ENCODE measurements around the gene EXOG.

The EXOG gene

DNA sequence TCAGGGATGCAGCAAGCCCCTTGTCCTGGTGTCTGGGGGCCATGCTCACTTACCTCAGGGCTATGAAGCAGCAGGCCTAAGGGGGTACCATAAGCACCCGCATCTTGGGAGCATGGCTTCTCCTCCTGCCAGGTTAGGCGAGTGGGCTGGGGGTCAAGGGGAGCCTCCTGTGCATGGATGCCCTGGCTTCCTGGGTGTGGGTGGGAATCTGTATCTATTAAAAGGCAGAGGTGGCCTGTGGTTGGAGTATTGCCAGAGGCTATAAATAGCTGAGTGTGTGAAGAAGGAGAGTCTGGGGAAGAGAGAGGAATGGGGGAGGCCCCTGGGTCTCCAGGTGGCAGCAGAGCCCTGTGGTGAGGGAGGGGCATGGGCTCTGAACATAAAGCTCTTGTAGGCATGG lies 22.9 kb upstream of the EXOG start:
- no peak for DNase-seq (ENCODE audit: low spot score)

DNA sequence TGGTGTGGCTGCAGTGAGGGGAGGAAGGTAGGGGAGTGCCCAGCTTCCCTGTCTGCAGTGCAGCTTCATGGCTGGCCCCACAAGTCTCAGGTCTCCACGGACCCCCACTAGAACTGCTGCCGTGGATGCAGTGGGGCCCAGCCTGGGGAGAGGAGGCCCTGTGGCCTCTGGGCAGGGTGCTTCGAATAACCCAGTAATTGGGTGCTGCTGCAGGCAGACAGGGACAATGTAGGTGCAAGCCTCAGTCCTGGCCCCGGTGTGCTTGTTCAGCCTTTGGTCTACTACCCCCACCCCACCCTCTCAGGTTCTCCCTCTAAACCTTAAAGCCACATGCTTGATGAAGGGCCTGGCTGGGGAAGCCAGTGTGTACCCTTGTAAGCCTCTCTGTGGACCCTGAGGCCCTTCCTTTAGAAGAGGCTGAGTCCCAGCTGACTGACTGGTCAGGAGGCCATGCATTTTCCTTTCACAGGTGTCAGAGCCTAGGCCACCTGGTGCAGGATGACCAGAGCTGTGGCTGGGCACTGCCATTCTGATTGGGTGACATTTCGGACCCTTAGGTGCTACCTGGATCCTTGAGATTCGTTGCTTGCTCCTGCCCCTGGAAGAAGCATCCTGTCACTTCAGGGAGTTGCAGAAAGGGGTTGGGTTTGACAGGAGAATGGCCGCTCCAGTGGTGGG lies 21.1 kb upstream of the EXOG start:
- DNase-seq (ENCODE audit: low spot score), result no peak

DNA sequence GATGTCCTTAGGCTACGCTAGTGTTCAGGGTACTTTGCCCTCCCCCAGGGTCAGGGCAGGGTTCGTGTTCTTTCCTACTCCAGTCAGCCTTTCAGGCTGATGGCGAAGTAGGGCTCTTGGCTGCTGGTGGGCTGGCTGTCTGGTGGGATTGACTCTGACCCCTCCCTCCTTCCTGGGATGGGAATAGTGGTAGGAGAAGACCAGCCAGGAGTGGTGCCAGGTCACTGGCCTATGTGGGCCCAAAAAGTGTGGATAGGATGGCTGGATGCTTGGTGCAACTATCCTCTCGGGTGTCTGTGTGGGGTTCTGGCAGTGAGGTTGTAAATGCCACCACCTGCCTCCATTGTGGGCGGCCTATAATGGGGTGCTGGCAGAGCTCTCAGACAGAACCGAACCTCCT lies 20.4 kb upstream of the EXOG start:
- no peak for DNase-seq (ENCODE audit: low spot score)

DNA sequence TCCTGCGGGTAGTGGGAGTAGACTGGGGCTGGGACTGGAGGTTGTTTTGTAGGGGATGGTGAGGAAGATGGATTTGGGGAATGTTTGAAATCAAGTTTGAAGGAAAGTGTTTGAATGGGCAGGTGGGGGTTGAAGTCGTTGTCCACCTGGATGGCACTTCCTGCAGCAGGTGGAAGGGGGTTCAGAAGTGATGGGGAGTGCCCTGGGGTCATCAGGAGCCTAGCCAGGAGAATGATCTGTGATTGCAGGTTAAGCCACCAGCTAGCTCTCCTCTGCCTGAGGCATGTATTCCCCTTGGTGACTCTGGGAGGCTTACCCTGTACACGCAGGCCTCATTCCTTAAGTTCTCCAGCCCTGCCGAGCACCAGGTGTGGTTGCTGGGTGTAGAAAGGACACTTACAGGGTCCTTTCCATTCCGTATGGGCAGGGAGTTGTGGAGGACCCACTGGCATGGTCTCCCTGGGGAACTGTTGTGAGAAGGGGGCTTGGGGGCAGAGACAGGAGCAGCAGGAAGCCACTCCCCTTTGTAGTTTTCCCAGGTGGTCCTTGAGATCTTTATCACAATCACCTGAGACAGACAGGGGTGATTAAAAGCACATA lies 19.9 kb upstream of the EXOG start:
- no peak for DNase-seq (ENCODE audit: low spot score)

DNA sequence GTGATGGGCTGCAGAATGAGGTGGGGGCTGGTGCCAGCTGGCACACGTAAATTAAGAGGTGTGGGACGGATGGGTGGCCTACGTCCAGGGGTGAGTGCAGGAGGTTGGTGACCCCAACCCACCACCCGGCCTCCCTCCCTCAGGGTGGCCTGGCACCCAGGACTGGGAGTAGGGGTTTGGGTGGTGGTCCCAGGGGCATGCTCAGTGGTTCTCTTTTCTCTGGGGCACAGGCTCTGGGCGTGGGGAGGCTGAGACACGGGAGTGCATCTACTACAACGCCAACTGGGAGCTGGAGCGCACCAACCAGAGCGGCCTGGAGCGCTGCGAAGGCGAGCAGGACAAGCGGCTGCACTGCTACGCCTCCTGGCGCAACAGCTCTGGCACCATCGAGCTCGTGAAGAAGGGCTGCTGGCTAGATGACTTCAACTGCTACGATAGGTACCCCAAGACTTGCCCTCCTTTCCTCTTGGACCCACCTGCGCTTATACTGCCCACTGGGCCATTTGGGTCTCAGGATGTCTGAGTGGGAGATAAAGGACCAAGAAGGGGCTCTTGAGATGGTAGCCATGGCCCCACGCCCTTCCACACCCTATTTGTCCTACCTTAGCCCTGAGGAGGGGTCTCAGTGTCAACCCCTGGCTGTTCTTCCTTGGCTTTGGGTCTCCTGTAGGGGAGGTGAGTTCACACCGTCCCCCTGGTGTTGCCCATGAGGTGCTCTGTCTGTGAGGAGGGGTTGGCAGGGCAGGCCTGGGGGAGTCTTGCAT lies 18.9 kb upstream of the EXOG start:
- DNase-seq (ENCODE audit: low spot score), result no peak

DNA sequence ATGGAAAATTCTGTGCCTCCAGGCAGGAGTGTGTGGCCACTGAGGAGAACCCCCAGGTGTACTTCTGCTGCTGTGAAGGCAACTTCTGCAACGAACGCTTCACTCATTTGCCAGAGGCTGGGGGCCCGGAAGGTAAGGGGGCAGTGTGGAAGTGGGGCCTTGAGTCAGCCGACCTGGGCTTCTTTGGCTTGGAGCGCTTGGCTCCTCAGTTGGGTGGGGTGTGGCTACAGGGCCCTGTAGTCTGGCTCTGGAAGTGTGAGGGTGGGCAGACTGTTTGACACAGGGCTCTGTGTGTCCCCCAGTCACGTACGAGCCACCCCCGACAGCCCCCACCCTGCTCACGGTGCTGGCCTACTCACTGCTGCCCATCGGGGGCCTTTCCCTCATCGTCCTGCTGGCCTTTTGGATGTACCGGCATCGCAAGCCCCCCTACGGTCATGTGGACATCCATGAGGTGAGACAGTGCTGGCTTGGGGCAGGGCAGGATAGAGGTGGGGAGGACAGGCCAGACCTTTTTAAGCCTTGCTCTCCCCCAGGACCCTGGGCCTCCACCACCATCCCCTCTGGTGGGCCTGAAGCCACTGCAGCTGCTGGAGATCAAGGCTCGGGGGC lies 18.2 kb upstream of the EXOG start:
- no peak for DNase-seq (ENCODE audit: low spot score)

DNA sequence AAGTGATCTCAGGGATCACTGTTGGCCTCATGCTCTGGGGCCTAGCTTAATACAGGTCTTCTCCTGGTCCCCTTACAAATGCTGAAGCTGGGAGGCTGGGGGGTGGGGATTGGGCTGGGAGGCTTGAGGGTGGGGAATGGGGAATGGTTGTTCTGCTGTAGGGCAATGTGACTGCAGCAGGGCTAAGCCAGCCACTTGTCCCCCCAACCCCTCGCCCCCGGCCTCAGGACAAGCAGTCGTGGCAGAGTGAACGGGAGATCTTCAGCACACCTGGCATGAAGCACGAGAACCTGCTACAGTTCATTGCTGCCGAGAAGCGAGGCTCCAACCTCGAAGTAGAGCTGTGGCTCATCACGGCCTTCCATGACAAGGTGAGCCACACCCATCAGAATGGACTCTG lies 17.2 kb upstream of the EXOG start:
- DNase-seq (ENCODE audit: low spot score), result no peak

DNA sequence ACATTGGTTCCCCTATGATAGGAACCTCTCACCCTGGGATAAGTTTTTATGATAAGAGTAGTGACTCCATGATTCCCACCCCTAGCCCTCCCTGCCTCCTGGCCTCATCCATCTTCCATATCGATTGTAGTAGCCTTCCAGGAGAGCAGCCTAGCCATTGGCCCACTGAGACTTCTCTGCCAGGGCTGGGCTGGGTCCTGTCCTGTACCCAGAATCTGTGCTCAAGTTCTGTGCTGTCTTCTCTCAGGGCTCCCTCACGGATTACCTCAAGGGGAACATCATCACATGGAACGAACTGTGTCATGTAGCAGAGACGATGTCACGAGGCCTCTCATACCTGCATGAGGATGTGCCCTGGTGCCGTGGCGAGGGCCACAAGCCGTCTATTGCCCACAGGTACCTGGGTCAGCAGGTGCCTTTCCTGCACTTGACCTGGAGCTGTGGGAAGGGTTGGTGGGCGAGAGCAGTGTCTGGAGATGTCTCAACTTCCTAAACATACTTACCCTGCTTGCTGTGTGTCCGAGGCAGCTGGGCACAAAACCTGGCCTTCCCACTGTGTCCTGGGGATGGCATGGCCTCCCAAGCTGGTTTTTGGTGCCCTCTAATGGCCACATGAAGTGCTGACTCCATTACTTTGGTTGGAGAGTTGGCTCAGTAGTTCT lies 16.6 kb upstream of the EXOG start:
- DNase-seq (ENCODE audit: low spot score), result peak; percentile 65

DNA sequence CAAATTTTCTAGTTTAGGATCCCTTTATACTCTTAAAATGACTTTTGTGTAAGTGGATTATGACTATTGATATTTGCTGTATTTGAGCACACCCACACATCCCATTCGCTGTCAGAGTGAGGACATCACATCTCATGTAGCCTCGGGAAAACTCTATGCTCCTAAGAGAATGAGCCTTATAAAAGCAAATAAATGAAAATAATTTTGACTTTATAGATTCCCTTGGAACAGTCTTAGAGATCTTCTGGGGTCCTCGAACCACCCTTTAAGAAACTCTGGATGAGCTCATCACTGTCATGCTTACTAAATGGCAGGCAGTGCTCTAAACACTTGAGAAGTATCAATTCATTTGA lies 16.1 kb upstream of the EXOG start:
- no peak for DNase-seq (ENCODE audit: low spot score)

DNA sequence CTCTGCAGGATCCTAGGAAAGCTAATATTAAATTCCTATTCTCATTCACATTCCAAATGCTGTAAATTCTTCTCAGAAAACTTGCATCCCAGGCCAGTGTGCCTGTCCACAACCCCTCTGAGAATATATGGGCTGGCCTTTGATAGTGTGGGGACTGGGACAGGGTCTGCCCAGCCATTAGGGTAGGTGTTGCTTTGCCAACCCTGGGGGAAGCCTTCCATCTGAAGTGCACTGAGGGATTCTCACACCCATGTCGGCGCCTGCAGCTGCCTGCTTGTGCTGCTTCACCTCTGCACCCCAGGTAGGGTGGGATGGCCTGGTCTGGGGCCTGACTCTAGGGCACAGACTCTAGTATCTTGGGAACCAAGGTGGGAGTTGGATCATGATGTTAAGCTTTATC lies 15.2 kb upstream of the EXOG start:
- no peak for DNase-seq (ENCODE audit: low spot score)

DNA sequence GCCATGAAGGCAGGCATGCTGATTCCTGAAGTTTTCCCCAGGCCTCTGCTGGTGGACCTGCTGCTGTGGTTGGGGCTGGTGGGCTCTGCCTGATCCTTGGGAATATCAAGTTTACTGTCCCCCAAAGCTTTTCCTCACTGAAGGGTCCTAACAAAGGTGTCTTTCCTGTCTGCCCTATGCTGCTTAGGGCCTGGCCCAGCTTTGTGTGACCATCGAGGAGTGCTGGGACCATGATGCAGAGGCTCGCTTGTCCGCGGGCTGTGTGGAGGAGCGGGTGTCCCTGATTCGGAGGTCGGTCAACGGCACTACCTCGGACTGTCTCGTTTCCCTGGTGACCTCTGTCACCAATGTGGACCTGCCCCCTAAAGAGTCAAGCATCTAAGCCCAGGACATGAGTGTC lies 13.2 kb upstream of the EXOG start:
- no peak for DNase-seq (ENCODE audit: low spot score)

DNA sequence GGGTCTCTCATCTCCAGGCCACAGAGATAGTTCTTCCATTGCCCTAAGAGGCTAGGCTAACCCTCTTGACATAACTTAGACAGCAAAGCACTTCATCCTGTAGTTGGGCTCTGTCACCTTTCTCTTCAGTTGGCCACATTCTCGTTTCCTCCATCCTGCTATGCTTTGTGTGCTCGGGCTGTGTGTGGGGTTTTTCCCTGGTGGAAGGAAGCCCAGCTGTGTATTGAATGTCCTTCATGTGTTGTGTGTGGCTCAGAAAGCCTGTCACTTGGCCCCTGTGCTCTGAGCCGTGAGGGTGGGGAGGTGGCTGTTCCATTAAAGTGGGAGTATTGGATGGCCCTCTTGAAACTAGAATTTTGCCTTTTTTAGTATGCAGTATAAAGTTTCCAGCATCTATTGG lies 8.8 kb upstream of the EXOG start:
- DNase-seq (ENCODE audit: low spot score), result no peak

DNA sequence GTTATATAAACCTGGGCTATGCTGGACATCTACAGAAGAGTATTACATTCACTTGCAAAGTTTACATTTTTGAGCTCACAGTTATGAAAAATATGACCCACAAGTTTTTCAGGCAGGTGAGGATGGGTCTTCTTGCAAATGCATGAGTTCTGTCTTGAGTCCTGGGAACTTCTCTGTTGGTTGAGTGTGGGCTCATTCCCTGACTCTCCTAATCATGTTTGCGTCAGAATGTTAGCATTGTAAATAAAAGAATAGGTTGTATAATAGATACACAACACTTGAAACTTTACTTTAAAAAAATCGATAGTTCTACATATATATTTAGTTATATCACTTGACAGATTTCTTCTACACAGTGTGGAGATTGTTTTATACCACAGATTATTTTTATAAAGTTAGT lies 7.2 kb upstream of the EXOG start:
- no peak for DNase-seq (ENCODE audit: low spot score)

DNA sequence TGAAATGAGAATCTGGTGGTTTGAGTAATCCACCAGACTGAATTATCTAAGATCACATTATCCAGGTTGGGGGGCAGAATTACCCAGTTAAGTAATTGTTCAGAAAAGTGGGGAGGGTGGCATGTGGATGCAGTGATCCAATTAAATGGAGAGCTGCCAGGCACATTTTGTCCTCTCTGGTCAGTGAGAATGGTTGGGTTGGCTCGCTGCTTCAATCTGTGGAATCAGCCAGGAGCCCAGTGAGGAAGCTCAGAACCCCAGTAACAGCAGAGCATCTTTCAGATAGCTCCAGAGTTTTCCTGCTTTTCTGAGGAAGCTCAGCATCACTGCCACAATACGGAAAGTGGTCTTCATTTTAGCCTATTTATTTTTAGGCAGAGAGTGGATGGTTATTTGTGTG lies 6.4 kb upstream of the EXOG start:
- no peak for DNase-seq (ENCODE audit: low spot score)

DNA sequence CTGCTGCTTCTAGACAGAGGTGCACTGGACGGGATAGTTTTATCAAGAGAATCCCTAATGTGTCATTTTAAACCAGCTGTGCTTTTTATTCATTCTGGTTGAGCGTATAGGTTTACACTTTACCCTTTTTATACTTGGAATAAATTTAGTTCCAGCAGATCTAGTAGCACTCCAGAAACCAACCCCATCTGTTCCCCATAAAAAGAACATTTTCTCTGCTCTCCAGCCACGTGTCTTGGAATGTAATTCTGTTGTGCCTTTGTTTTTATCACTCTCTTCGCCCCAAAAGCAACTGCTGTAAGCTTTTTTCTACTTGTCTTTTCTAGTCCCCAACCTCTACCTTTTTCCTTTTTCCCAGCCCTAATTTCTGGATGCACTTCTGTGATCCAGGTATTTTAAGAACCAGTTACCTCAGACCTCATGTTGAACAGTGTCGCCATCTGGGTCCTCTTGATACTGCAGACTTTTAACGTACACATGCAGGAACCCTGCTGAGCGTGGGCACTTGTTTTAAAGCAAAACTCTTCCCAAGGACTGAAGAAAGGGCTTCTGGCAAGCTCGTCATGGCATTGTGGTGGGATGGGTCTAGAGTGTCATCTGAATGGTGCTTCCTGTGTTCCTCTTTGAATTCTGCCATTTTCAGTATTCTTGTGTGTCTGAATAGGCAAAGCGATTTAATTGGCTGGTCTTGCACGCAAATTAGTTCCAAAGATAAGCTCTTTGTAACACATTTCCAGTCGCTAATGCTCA lies 5.7 kb upstream of the EXOG start:
- no peak for DNase-seq (ENCODE audit: low spot score)

DNA sequence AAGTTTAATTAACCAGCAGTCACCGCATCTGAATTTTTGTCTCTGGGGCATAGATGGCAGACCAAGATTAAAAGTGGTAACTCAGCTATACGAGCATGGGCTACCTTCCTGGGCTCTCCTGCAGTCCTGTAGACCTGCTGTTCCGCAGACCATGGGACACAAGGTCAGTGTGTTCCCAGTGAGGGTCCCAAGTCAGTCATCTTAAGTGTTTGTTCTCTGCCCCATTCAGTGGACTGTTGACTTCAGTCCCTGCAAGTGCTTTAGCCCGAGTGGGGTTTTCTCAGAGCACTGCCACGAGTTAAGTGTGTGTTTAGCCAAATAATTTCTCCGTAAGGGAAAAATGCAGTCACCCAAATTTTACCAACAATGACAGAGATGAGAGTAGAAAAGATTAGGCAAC lies 4.9 kb upstream of the EXOG start:
- DNase-seq (ENCODE audit: low spot score), result no peak

DNA sequence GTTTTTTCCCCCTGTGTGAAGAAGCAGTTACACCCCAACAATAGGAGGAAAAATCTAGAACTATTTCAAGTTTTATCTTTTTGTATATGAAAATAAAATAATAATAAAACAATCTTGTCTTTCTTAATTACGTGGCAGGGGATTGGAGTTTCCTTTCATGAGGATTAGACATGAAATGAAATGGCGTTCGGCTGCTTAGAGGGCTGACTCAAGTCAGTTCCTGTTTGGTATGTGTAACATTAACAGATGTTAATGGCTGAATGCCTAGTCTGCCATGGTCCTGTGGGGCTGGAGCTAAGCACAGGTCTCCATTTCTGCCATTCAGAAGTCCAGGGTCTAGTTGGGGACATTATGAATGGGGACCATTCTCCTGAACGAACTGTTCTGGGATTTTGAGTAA lies 3.1 kb upstream of the EXOG start:
- DNase-seq (ENCODE audit: low spot score), result no peak

DNA sequence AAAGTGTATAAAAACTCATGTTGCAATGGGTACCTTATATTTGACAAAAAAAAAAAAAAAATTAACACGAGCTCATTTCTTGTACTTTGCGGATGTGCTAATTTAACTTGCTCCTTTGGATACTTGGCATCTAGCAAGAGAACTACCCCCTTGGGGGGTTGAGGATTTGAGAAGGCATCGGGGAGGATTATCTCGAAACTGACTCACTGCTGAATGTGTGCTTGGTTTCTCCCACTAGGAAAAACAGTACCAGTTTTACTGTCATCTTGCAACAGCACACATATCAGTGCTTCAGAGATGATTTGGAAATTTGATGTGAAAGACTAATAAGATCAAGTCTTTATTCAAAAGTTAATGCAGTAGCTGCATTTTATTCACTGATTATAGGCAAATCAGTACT lies 891 bp downstream of the EXOG start:
- peak; percentile 74 for DNase-seq (ENCODE audit: low spot score)

DNA sequence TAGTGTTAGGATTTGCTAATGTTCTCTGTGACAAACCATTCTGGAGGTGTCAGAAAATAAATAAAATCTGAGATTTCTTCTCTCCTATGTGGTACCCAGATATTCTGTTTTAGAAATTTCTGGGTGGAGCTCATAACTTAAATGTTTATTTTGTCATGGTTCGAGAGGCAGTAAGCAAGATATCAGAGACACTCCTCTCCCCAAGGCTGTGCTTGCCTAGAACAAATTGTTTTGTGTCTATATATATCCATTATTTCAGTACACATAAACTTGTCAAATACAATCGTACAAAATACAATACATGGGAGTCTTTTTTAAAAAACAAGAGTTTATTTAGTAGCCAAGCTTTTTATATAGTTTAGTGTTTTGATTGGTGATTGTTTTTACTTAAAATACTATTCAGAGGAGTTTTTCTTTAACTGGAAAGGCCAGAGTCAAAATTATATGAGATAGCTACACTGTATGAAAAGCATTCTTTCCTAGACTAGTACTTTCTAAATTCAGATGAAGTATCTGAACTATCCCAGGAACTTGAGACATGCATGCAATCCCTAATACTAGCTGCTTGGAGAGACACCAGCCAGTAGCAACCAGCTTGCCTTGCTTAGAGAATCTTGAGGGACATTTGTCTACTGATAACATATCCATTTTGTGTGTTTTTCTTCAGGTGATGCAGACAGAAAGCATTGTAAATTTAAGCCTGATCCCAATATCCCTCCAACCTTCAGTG lies 4.7 kb downstream of the EXOG start:
- DNase-seq (ENCODE audit: low spot score), result no peak

DNA sequence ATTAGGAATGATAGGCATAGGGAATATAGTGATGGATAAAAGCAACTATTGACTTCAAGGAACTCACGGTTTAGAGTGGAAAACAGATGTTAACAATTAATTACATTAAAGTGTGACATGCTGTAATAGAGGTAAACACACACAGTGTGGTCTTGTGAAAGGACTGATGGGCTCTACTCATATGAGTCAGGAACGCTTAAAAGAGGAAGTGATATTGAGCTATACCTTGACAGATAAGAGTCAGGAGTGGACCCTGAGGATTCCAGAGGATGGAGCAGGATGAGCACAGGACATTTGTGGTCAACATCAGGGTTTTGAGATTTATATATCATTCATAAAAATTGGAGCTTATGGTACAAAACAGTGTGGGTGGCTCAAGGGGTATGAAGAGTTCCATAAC lies 11.0 kb downstream of the EXOG start:
- no peak for DNase-seq (ENCODE audit: low spot score)

DNA sequence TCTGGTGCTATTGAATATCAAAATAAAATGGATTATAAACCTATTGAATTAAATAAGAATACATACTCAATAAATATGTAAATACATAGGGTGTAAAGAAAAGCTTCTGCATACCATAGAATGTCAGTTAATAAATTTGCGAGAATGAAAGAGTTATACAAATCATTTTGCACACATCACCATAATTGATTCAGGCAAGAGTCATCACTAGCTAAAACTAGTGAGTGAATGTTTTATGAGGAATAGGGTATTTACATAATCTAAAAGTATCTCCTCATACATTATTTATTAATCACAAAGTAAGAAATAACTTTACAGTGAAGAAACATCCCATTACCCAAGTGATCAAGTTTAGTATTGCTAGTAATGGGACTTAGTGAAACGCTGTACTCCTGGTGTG lies 13.6 kb downstream of the EXOG start:
- DNase-seq (ENCODE audit: low spot score), result no peak

All from RKO (cell line).